Fibroblast of mammary gland (primary cell): ENCODE results near the gene RGS6.

Source experiments
- DNase-seq: peaks from one replicate; pipeline ENCODE4 v3.0.0-alpha.2; 2010; ENCODE audit warnings: low read depth
- H3K4me3 ChIP-seq: 2 replicates; pipeline ENCODE4 v1.5.1; 2011; ENCODE audit warnings: low read depth, mild to moderate bottlenecking, low read length, moderate library complexity; ENCODE audit not compliant: control insufficient read depth
- TF ChIP-seq, protein P1 (sequence below): conservative IDR thresholded peaks from 2 replicates; pipeline ENCODE4 v1.5.1; 2011; ENCODE audit warnings: low read depth, low read length, inconsistent platforms; ENCODE audit not compliant: control insufficient read depth, insufficient read depth

Gene RGS6

DNA sequence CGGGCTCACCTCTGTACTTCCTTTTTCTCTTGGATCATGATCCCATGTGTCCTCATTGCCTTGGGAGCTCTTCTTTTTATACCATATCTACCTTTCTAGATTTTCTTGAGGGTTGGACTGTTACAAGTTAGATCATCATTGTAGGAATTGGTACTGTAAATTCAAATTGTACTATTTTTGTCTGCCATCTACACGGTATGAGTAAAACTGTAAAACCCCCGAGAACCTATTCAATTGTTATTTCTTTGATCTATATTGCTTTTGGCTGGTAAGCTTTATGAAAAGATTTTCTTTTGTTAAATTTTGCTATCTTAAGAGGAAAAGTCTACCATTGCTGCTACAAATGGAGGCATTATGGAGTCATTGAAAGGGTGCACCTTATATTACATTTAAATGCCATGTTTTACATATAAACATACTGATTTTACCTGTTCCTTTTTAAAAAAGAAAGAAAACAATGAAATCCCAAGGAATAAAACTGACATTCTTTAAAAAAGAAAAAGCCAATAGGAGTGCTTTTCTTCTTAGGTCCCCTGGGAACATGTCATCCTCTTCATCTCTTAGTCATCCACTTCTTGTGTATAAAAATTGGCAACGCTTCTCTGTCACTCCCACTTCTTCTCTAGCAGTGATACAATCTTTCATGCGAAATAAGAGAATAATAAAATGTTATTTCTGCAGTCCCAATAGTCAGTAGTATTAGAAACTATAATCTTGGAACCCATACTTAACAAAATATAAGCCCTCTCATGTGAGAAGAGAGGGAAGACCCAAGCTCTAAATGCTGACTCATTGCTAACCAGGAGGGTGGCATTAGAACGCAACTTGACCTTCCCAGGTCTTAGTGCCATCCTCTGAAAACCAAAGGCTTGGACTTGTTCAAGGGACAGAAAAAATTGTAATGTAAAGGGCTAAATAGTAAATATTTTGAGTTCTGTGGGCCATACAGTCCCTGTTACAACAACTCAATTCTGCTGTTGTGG is 20.4 kb downstream of the RGS6 start:
- H3K4me3 ChIP-seq: no peak overlapping the region
- TF ChIP-seq, protein P1, sequence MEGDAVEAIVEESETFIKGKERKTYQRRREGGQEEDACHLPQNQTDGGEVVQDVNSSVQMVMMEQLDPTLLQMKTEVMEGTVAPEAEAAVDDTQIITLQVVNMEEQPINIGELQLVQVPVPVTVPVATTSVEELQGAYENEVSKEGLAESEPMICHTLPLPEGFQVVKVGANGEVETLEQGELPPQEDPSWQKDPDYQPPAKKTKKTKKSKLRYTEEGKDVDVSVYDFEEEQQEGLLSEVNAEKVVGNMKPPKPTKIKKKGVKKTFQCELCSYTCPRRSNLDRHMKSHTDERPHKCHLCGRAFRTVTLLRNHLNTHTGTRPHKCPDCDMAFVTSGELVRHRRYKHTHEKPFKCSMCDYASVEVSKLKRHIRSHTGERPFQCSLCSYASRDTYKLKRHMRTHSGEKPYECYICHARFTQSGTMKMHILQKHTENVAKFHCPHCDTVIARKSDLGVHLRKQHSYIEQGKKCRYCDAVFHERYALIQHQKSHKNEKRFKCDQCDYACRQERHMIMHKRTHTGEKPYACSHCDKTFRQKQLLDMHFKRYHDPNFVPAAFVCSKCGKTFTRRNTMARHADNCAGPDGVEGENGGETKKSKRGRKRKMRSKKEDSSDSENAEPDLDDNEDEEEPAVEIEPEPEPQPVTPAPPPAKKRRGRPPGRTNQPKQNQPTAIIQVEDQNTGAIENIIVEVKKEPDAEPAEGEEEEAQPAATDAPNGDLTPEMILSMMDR: no peak
- DNase-seq: peak; percentile 8

DNA sequence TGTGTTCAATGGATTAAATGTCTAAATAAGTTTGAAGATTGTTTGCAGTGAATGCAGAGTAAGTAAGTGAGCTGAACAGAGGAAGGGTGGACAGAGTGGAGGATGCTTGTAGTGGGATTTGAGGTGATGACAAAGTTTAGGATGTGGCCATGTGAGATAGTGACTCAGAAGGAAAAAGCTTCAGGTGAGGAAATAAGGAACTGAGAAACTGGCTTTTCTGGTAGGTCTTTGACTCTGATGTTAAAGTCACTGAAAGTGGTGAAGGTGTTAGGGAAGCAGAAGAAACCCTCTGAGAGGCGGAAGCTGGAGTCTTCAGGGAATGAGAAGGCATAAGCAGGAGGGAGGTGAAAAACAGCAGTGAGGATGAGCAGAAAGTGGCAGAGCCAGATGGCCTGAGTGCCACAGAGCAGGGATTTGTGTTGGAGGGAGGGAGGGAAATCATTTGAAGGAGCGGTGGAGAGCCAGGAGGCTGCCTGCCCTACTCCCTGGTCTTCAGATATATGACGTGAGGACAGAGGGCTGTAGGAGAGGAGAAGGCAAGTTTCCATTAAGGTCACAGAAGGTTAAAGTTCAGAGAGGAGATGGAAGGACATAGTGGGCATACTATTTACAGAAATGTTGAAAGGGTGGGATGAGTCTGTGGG is 24.8 kb downstream of the RGS6 start:
- TF ChIP-seq, protein P1: no peak
- H3K4me3 ChIP-seq: no peak overlapping the region
- DNase-seq: no peak

DNA sequence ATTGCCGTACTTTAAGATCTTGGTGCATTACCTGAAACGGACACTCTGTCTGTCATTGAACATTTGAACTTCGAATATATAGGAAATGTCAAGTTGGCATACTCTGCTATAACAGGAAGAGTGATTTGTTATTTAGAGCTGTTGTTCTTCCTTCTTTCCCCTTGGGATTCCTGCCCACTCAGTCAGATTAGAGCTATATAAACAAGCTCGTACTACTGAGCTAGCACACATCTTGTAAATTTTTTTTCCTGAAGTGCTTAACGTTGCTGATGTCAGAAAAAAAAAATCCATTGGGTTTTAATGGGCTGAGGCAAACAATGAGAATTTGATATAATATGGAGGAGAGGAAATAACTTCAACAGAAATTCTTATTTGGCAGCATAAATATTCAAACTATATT is 26.8 kb downstream of the RGS6 start:
- no peak overlapping the region for H3K4me3 ChIP-seq
- TF ChIP-seq, protein P1: no peak
- DNase-seq: no peak

DNA sequence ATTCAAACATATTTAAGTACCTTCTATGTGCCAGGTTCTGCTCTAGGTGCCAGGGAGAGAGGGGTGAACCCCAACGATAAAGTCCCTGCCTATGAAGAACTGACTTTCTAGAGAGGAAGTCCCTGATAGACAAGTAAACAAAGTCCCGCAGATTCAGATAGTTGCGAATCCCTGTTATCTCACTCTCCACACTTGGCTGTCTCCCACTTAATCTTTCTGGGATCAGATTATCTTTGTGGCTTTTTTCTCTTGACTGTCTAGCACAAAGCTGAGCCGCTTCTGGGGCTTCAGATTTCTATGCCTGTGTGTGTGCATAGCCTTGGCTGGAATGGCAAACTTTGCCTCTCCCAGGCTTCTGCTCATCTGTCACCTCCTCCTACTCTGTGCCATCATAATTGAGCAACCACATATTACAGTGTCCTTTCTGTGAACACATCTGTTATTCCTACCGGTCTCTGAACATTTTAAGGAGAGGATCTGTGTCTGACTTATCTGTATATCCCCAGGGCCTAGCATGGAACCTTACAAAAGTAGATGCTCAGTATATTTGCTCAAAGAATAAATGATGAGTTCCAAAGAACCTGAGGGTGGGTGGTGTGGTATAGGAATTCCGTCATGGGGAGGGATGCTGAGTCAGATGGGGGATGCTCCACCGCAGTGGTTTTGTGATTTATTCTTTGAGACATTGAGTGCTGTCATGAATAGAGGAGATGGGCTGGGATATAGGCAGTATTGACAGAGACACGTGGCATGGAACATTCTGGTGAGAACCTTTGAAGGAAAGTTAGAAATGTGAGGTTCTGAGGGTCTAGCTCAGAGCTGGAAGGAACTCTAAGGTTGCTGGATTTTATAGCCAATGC is 28.5 kb downstream of the RGS6 start:
- TF ChIP-seq, protein P1: no peak
- no peak for DNase-seq
- no peak overlapping the region for H3K4me3 ChIP-seq

DNA sequence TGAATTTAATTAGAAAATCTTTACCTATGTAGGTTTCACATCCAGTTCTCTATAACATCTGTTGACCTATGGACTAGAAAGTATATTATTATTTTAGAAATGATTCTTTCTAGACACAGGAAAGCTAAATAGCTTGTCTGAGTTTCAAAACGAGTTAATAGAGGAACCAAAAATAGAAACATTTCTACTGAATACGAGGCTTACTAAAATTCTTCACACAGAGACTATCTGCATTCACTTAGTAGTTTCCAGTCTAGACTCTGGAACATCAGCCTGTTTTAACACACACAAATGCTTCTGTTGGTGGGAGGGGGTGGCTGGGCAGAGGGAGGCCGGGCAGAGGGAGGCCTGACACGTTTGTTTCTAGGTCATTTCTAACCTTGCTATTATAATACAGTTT is 29.7 kb downstream of the RGS6 start:
- DNase-seq: no peak
- TF ChIP-seq, protein P1: no peak
- no peak overlapping the region for H3K4me3 ChIP-seq

DNA sequence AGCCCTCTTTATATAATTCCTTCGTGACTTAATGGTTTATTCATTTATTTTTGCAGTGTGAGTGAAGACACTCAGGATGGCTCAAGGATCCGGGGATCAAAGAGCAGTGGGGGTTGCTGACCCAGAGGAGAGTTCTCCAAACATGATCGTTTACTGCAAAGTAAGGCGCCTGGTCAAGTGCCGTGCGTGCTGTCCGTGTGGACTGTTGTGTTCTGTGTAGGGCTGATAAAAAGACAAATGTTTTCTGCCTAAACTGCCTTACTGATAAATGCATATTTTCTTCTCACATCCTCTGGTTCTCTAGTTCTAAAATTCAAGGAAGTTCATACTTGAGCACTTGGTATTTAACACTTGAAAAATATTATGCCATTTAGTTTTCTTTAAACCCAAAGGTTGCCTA is 32.5 kb downstream of the RGS6 start:
- DNase-seq: no peak
- no peak overlapping the region for H3K4me3 ChIP-seq
- TF ChIP-seq, protein P1: no peak
